Measurements from ENCODE around the gene AGO3.

GRCh38 chr1:35885961-35886558 lies 44.8 kb upstream of the AGO3 start:
- TF ChIP-seq CTCF (IDR thresholded peaks at IDR 0.05; ENCODE audit: low read length) (no peak), EZH2 (IDR thresholded peaks at IDR 0.05; ENCODE audit: borderline replicate concordance, low read length) (no peak)
